NCI-H2196 treated with DMSO at 0.1 percent for 48 hours (cell line): ENCODE data around the gene NLRP9.

Source experiments
- DNase-seq: peaks from one replicate; lab custom pipeline; 2025; ENCODE audit not compliant: unreplicated experiment; lab: John Stamatoyannopoulos, UW

The NLRP9 gene

DNA sequence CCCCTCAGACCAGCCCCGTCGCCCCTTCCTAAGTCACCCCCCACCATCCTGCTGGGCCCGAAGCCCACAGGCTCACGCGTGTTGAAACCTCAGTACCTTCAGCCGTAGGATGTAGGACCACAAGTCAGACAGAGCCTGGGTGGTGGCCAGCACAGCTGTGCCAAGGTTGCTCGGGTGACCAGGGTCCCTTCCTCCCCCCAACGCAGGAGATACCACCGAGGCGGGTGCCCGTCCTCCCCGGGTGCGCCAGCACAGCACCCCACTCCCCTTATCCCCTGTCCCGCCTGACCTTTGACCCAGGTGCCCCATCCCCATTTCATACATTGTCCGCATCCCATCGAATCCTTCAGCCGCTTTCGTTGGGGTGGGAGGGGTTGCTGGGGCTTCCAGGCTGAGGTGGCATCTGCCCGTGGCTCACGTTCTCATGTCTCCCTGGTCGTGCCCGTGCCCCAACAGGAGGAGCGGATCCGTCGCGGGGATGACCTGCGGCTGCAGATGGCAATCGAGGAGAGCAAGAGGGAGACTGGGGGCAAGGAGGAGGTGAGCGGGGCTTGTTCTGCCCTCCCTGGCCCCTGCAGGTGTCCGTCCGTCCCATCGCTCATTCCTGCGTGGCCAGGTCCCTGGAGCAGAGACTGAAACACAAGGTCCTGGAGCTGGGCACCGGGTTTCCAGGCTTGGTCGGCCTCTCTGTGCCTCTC, 48.6 kb downstream of the NLRP9 start:
- no peak for DNase-seq

DNA sequence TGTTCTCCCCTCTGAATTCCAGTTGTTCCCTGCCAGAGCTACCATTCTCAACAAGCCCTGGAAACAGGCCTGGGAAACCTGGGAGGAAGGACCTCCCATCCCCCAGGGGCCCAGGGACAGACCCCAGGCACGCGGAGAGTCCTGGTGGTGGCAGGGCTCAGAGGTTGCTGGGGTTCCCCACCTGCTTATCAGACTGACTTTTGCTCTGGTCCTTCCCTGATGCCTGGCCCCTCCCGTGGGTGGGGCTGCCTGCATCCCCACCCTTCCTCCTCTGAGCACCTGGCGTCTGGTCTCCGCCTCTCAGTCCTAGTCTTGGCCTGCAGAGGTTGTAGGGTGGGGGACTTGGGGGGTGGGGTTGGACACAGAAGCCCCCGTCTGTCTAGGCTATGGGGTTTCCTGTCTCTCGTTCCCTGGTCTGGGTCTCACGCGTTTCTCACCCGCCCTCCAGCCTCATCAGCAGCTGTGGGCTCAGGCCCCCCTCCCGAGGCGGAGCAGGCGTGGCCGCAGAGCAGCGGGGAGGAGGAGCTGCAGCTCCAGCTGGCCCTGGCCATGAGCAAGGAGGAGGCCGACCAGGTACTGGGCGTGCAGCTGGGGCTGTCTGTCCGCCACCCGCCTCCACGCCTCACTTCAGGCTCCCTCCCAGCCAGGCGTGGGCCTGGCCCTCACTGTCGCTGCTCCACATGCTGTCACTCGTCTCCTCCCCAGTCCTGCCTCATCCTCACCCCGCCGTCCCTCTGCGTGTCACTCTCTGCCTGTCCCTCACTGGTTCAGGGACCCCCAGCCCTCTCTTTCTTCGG, 49.6 kb downstream of the NLRP9 start:
- peak; percentile 70 for DNase-seq

DNA sequence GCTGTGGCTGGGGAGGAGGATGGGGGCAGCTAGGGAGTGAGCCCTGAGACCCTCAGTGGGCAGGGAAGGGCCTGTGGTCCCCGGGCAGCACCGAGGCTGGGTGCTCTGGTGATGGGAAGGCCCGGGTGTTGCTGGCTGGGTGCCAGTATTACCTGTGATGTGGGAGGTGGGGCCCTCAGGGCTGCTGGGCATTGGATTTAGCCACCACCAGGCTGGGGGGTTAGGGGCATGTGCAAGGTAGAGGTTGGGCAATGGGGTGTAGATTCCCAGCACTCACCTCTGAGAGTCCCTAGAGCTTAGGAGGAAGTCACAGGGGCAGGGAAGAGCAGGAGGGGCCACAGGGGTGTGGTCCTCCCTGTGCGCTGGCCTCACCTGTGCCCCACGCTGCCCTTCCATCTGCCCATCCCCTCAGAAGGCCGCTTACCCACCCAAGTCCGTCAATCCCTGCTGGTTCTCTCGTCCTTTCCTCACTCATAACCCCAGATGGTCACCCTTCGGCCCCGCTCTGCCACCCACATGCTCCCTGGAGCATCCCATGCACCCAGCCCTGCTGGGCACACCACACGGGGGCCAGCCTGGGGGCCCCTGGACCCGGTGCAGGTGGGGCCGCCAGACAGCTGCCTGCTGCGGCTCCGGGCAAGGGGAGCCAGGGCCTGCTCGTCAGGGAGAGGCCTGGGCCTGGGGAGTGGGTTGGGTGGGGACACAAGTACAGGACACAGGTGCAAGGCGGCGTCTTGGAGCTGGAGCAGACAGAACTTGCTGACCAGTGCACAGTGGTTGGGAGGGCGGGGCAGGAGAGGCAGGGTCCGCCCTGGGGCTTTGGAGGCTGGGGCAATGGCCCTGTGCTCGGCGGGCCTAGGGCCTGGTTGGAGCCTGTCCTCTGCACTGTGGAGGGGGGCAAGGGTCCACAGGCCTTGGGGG, 50.7 kb downstream of the NLRP9 start:
- DNase-seq, result no peak

DNA sequence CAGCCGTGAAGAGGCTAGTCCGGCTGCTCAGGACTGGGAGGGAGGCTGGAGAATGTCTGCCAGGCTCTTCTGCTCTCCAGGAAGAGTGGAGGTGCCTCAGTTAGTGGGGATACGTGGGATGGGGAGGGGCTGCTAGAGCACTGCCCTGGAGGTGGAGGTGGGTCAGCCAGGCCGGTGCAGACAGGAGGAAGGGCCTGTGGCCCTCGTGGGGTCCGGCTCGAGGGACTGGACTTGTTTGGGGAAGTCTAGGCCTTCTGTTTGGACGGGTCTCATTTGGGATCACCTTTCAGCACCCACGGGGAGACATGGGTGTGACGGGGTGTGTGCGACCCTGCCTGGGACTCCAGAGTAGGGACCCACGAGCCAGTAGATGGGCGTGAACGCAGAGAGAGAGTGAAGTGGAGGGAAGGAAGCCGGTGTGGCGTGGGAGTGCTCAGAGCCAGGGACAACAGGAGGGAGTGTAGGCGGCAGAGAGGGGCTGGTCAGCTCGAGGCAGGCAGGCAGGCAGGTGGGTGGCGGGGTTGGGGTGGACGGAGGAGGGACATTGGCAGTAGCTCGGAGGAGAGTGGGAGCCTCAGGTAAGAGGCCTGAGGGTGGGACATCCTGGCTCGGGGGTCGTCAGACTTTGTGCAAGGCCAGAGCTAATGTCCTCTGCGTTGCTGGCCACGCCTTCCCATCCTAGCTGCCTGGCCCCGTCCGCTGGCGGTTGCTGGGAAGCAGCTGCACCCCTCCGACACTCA, 51.7 kb downstream of the NLRP9 start:
- DNase-seq, result no peak

DNA sequence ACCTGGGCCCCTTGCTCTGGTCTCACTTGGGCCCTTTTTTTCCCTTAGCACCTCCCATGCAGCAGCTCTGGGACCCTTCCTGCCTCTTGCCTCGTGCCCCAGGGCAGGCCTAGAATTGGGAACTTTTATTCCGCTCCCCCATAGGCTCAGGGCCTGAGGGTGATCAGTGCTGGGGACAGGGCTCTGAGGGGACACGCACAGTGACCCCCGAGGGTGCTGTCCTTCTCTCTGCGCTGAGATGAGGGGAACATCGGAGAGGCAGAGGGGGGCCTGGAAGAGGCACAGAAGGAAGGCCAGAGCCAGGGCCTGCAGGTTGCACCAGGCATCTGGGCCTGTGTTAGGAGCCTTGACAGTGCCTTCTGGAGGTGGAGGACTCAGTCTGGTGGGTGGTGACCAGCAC, 52.4 kb downstream of the NLRP9 start:
- no peak for DNase-seq

DNA sequence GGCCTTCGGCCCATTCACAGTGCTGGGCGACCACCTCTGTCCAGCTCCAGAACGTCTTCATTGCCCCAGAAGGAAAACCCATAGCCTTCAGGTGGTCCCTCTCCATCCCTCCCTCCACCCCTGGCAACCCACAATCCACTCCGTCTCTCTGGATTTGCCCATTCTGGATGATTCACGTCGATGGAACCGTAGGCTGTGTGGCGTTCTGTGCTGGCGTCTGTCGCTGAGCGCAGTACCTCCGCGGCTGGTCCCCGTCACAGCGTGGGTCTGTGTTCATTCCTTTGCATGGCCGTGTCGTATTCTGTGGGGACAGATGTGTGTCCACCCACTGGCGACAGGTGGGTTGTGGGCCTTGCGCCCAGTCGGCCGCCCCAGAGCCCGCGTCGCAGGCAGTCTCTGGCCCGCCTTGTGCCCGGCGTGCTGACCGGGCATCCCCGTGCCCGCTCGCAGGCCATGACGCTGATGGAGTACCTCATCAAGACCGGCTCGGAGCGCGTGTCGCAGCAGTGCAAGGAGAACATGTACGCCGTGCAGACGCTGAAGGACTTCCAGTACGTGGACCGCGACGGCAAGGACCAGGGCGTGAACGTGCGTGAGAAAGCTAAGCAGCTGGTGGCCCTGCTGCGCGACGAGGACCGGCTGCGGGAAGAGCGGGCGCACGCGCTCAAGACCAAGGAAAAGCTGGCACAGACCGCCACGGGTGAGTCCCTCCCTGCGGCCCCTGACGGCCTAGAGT, 53.1 kb downstream of the NLRP9 start:
- DNase-seq, result no peak

DNA sequence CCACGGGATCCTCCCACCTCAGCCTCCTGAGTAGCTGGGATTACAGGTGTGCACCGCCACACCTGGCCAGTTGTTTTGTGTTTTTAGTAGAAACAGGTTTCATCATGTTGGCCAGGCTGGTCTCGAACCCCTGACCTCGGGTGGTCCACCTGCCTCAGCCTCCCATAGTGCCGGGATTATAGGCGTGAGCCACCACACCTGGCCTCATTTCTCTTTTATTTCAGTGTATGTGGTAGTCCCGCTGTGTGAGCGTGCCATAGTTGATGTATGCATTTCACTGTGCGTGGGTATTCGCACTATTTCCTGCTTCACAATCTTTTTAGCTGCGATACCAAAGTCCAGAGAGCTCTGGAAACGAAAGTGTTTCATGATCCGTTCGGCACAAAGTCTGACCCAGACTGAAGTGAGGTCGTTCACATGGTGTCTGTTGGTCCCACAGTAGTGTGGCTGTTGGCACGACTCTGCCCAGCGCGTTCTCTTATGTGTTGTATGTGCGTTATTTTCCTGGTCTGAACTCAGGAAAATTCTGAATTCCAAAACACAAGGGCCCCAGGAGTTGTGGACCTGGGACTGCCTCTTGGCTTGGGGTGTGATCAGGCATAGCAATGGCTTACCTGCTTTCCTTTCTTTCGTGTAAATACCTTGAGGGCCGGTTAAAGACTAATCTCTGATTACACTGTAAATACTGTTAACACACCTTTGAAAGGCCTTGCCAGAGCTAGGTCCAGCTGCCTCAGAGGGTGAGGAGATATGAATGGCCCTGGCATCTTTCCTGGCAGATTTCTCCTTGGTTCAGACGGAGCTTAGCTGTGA, 54.5 kb downstream of the NLRP9 start:
- DNase-seq, result peak; percentile 56

DNA sequence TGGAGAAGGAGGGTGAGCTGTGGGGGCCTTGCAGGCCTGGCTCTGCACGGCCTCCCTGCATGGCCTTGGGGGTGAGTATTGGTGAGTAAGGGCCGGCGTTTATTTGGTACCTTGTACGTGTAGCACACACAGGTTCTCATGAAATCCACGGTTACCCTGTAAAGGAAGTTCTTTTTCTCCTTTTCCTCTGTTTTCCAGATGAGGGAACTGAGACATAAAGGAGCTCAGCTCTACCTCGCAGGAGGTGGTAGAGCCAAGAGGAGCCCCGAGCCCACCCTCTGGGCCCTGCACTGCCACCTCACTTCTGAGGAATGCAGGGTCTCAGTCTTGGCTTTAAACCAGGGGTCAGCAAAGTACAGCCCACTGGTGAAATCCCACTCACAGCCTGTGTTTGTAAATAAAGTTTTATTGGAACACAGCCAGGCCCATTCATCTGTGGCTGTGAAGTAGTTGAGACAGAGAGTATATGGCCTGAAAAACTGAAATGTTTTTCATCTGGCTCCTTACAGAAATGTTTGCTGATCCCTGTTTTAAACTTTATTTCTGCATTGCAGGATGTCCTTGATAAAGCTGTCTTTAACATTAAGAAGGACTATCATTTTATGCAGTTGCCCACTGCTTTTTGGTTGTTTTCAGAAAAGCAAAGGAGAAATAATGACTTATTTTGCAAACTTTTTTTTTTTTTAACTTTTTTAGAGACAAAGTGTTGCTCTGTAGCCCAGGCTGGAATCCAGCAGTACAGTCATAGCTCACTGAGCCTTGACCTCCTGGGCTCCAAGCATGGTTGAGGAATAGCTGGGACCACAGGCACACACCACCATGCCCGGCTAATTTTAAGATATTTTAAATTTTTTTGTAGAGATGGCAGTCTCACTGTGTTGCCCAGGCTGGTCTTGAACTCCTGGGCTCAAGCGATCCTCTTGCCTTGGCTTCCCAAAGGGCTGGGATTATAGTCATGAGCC, 56.8 kb downstream of the NLRP9 start:
- no peak for DNase-seq

DNA sequence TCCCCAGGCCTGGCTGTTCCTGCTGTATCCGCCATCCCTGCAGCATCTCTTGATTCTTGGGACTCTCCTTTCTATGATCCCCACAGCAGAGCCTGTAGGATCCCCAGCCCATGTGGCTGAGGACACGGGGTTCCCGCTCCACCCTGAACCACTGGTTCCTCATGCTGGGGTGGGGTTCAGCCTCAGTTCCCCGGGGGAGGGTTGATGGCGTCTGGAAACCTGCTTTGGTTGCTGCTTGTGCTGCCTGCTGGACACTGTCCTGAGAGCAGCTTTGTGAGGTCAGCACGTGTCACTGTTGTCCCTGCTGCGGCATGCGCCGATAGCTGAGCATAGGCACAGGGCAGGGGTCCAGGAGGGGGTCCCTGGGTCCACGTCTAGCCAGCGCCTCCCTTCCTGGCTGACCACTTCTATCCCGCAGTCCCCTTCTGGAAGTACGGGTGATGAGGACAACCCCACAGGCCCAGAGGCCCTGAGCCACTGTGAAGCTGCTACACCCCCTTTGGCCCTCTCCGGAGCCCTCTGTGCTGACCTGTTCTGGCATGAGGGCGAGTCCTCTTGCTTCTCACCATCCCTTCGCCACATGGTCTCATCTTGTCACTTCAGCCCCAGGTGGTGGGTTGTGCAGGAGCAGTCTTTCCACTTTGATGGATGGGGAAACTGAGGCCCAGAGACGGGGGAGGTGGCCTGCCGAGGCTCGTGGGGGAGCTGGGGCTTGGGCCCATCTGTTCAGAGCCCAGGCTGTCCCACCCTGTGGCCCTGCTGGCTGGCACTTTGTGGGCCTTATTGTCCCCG, 57.7 kb downstream of the NLRP9 start:
- no peak for DNase-seq

DNA sequence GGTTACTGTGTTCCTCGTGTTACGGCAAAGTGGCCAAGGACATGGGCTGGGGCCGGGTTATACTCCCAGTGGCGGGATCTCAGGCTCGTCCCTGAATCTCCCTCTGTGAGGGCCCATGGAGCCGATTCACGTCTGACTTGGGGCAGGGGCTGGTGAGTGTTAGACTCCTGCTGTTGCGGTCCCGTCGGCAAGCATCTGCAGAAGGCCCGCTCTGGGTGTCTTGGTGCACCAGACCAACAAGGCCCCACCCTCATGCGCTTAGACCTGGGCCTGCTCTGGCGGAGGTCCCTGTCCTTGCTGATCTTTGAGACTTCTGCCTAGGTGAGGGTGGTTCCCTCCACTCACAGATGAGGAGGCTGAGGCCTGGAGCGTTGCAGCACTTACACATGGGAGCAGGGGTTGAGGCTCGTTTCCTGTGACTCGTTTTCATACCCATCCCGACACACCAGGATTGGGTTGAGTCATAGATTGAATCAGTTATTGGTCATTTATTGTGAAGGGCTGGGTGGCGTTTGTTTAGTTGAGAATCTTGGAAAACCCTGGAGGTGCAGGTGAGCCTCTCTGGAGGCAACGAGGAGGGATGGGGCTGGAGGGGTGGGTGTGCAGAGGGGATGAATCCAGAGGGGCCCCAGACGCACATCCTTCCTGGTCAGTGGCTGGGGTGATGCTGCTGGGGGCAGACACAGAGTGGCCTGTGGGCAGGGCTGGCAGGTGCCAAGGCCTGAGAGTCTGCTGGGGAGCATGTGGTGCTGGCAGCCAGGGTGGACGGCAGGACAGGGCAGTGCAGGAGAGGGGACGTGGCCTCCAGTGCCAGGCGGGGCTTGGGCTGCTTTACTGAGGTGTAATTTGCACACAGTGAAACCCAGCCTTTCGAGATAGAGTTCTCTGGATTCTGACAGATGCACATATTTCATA, 58.6 kb downstream of the NLRP9 start:
- no peak for DNase-seq

DNA sequence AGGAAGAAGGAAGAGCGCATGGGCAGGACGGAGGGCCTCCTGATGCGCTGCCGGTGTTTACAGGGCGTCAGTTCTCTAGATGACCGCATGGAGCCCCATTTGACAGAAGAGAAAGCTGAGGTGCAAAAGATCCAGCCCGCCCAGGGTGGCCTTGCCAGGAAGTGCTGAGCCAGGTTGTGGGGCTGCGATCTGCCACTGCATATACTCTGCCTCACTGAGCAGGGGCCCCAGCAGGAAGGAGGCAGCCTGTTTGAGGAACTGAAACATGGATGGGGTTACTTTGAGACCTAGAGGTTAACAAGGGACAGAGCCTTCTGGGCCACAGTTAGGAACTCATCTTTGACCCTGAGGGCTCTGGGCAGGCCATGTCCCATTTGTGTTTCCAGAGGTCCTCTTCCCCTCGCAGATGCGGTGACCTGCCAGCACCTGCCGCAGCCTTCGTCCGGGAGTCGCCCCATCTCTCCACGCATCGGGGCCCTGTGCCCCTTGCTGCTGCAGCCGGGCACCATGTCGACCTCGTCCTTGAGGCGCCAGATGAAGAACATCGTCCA, 60.0 kb downstream of the NLRP9 start:
- DNase-seq, result no peak

DNA sequence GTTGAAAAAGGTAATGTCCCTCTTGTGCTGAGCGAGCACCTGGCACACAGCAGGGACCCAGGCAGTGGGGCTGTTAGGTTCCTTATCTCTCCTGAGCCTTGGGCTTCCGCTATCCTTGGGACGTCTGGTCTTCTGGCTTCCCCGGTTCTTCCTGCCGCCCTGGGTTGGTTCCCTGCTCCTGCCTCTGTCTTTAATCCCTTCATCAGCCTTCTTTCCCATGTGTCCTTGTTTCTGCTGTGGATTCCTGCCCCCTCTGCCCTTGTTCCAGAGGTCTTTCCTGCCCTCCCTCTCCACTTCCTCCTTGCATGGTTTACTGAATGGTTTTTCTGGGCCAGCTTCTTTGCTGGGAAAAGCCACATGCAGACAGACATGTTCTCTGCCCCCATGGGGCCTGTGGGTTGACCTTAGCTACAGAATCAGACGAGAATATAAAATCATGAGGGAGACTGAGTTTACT, 60.6 kb downstream of the NLRP9 start:
- no peak for DNase-seq

DNA sequence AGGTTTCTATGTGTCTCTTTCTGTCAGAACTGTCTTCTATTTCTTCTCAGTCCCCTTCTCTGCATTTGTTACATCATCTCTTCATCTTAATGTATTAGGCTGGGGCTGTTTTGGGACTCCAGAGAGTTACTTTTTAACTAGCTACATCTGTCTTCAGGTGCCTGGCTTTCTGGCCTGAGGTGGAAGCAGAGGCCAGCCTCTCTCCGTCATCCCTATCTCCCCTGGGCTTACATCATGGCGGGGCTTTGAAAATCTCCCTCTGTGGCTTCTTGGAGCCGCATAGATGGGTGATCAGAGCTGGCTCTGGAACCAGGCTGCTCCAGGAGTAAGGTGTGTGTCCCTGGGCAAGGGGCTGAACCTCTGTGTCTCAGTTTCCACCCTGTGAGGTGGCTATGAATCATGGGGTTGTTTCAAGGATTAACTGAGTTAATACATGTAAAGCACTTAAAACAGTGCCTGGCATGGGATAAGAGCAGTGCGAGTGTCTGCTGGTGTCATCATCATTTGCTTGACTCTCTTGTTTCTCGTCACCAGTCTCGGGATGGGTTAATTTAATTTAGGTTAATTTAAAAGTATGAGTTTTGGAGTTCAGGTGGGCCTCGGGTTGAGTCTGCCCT, 61.2 kb downstream of the NLRP9 start:
- no peak for DNase-seq

DNA sequence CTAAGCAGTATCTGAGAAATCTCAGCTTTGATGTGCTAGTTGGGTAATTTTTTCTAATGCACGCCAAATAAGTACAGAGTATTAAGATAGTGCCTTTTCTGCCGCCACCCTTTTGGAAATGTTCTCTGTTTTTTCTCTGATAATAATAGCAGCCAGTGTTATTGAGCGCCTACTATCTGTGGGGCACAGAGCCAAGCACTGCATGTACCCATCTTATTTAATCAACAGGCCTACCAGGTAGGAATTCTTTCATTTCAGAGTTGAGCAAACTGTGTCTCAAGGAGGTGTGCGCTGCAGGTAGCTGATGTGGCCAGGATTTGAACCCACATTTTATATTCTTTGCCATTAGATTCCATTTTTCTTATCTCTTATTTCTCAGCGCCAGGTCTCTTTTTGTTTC, 61.8 kb downstream of the NLRP9 start:
- DNase-seq, result no peak

DNA sequence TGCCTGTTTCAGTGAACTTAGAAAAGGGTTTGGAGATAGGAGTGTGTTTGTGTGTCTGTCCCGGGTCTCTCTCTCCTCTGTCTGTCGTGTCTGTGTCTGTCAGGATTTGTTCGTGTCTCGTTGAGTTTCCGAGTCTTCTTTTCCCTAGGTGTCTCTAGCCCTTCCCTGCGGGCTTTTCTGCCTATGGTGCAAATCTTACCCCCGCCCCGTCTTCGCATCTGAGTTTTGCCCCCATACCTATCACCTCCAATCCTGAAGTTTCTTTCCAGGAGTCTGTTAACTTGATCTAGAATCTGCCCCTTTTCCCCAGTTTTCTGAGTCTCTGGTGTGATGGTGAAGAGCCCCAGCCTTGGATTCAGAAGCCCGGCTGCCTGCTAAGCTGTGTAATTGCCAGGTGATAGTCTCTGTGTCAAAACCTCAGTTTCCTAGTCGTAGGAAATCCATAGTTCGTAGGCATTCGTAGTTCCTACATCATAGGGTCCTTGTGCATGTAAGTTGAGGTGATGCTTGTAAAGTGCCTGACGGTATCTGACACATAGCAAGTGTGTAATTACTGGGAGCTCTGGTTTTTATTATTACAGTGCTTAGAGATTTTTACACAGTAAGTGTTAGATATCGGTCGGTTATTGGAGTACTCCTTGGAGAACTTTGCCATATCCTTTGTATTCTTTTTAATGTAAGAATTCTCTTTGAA, 62.4 kb downstream of the NLRP9 start:
- DNase-seq, result no peak
